Ishikawa (cell line): ENCODE data around the gene NELL1.

ENCODE experiments used
- EP300 ChIP-seq: IDR thresholded peaks from 2 replicates; pipeline ENCODE4 v1.6.1; 2012; ENCODE audit warnings: borderline replicate concordance
- FOXM1 ChIP-seq: IDR thresholded peaks from 2 replicates; pipeline ENCODE4 v1.6.1; 2012; ENCODE audit warnings: low read depth, borderline replicate concordance
- TAF1 ChIP-seq: IDR thresholded peaks from 2 replicates; pipeline ENCODE4 v1.6.1; 2012; ENCODE audit warnings: low read depth, mild to moderate bottlenecking
- TCF12 ChIP-seq: IDR thresholded peaks from 2 replicates; pipeline ENCODE4 v1.6.1; 2012; ENCODE audit warnings: low read depth
- YY1 ChIP-seq: IDR thresholded peaks from 2 replicates; pipeline ENCODE4 v1.6.1; 2012; ENCODE audit warnings: low read depth

- TF ChIP-seq EP300 (no peak), TAF1 (no peak), YY1 (no peak), FOXM1 (no peak), TCF12 (no peak)
These were observed 777.7 kb downstream of the NELL1 start for GRCh38 chr11:21446939-21447590.
